ENCODE results near the gene OPHN1.
"Not testable (repeated sequence)": the region's sequence is repeated elsewhere in the genome, so short reads cannot be mapped to it uniquely, and the experiment has no call there.

Gene OPHN1

DNA sequence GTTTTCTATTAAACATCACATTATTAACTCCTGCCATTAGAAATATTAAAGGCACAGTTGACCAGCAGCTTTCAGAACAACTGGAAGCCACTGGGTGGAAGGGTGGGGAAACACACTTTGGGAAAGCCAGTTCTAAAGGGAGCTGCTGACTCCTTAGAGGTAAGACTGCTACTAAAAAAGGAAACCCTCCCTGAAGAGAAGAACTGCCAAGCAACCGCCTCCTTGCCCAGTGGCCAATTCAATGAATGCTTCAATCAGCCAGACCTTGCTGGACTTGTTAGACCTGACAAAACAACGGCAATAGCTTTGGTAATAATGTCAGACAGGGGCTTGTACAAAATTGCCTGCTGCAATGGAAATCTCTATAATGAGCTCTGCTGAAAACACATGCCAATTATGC lies 15.6 kb downstream of the OPHN1 start:
- Histone ChIP-seq H3K27me3 (ENCODE audit: control insufficient read depth, insufficient read depth, low read length) (no peaks in the 10 kb centered on the region), H3K9ac (ENCODE audit: low read length) (no peak overlapping the region), H3K27ac (ENCODE audit: low read depth, low read length) (no peak overlapping the region), H3K4me1 (ENCODE audit: control insufficient read depth, insufficient read depth, low read length) (peaks cover 2% of the 10 kb centered on the region), H3K36me3 (ENCODE audit: control insufficient read depth, insufficient read depth, low read length) (no peaks in the 10 kb centered on the region), H3K4me3 (ENCODE audit: low read length) (no peak overlapping the region)

- Histone ChIP-seq H3K4me1 (ENCODE audit: control insufficient read depth, insufficient read depth, low read length) (peaks cover 2% of the 10 kb centered on the region), H3K4me3 (ENCODE audit: low read length) (no peak overlapping the region), H3K9ac (ENCODE audit: low read length) (no peak overlapping the region), H3K36me3 (ENCODE audit: control insufficient read depth, insufficient read depth, low read length) (no peaks in the 10 kb centered on the region), H3K27ac (ENCODE audit: low read depth, low read length) (no peak overlapping the region), H3K27me3 (ENCODE audit: control insufficient read depth, insufficient read depth, low read length) (no peaks in the 10 kb centered on the region)
Measured at GRCh38 chrX:68416592-68416991, 16.7 kb downstream of the OPHN1 start.

- no peak overlapping the region for H3K4me3 ChIP-seq (ENCODE audit: low read length)
- H3K4me1 ChIP-seq (ENCODE audit: control insufficient read depth, insufficient read depth, low read length), result no peaks in the 10 kb centered on the region
- no peaks in the 10 kb centered on the region for H3K27me3 ChIP-seq (ENCODE audit: control insufficient read depth, insufficient read depth, low read length)
- H3K36me3 ChIP-seq (ENCODE audit: control insufficient read depth, insufficient read depth, low read length), result no peaks in the 10 kb centered on the region
- H3K9ac ChIP-seq (ENCODE audit: low read length), result no peak overlapping the region
- H3K27ac ChIP-seq (ENCODE audit: low read depth, low read length), result no peak overlapping the region
Measured at GRCh38 chrX:68415316-68415715, 18.0 kb downstream of the OPHN1 start.

DNA sequence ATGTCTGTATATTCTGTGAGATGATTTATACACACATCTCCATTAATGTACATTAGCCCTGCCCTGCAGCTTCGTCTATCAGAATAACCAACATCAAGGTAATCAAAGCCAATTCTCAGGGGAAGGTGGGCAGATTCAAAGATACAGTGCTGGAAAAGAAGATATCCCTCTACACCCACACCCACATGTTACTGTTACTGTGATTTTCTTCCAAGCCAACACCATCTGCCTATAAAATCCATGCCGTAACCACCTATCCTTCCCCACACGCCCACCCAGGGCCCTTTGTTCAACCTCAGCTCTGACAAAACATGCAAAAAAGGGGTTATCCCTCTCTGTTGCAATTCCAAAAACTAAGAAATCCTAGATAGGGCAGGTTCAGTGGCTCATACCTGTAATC lies 20.0 kb downstream of the OPHN1 start:
- no peak overlapping the region for H3K4me3 ChIP-seq (ENCODE audit: low read length)
- H3K9ac ChIP-seq (ENCODE audit: low read length), result no peak overlapping the region
- H3K36me3 ChIP-seq (ENCODE audit: control insufficient read depth, insufficient read depth, low read length), result no peaks in the 10 kb centered on the region
- H3K4me1 ChIP-seq (ENCODE audit: control insufficient read depth, insufficient read depth, low read length), result no peaks in the 10 kb centered on the region
- H3K27me3 ChIP-seq (ENCODE audit: control insufficient read depth, insufficient read depth, low read length), result no peaks in the 10 kb centered on the region
- H3K27ac ChIP-seq (ENCODE audit: low read depth, low read length), result no peak overlapping the region

- H3K36me3 ChIP-seq (ENCODE audit: control insufficient read depth, insufficient read depth, low read length), result no peaks in the 10 kb centered on the region
- no peak overlapping the region for H3K9ac ChIP-seq (ENCODE audit: low read length)
- H3K4me1 ChIP-seq (ENCODE audit: control insufficient read depth, insufficient read depth, low read length), result no peaks in the 10 kb centered on the region
- H3K27ac ChIP-seq (ENCODE audit: low read depth, low read length), result no peak overlapping the region
- H3K27me3 ChIP-seq (ENCODE audit: control insufficient read depth, insufficient read depth, low read length), result no peaks in the 10 kb centered on the region
- no peak overlapping the region for H3K4me3 ChIP-seq (ENCODE audit: low read length)
Measured at GRCh38 chrX:68411729-68412128, 21.6 kb downstream of the OPHN1 start.

GRCh38 chrX:68409194-68409593 lies 24.1 kb downstream of the OPHN1 start:
- H3K4me1 ChIP-seq (ENCODE audit: control insufficient read depth, insufficient read depth, low read length), result no peaks in the 10 kb centered on the region
- no peak overlapping the region for H3K27ac ChIP-seq (ENCODE audit: low read depth, low read length)
- no peaks in the 10 kb centered on the region for H3K36me3 ChIP-seq (ENCODE audit: control insufficient read depth, insufficient read depth, low read length)
- H3K9ac ChIP-seq (ENCODE audit: low read length), result no peak overlapping the region
- no peak overlapping the region for H3K4me3 ChIP-seq (ENCODE audit: low read length)
- no peaks in the 10 kb centered on the region for H3K27me3 ChIP-seq (ENCODE audit: control insufficient read depth, insufficient read depth, low read length)

DNA sequence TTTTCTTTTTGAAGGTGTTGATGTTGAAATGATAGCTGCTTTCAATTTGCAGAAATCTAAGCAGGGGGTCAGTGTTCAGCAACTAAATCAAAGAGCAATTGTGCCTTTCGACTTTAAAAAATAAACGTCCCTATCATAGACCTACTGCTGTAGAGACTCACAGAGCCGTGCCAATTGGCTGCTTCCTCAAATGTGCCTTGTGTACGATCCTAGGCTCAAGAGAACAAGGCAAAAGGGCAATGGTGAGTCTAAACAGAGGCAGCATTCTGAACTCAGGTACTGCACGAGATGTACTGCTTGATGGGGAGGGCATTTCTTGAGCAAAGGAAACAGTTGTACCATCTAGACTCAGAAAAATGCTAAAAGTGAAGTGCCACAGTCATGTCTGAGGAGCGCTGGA lies 29.8 kb downstream of the OPHN1 start:
- Histone ChIP-seq H3K4me3 (ENCODE audit: low read length) (no peak overlapping the region), H3K4me1 (ENCODE audit: control insufficient read depth, insufficient read depth, low read length) (no peaks in the 10 kb centered on the region), H3K36me3 (ENCODE audit: control insufficient read depth, insufficient read depth, low read length) (no peaks in the 10 kb centered on the region), H3K9ac (ENCODE audit: low read length) (no peak overlapping the region), H3K27ac (ENCODE audit: low read depth, low read length) (no peak overlapping the region), H3K27me3 (ENCODE audit: control insufficient read depth, insufficient read depth, low read length) (no peaks in the 10 kb centered on the region)

DNA sequence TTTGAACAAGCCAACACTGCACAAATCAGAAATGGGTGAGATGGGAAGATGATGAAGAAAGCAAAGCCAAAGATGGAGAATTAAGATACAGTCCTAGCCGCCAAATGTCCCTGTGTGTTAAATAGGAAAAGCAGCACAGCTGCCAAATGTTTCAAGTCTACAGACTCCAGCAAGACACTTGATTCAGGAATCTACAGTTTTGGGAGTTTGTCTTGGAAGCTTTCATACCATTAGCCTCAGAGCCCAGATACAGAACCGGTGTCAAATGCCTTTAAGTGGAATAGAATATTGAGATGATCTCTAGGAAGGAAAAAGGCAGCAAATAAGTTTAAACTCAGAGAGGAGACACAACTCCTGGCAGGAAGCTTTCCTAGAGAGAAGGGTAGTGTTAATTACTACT lies 30.3 kb downstream of the OPHN1 start:
- Histone ChIP-seq H3K27ac (ENCODE audit: low read depth, low read length) (no peak overlapping the region), H3K4me1 (ENCODE audit: control insufficient read depth, insufficient read depth, low read length) (no peaks in the 10 kb centered on the region), H3K27me3 (ENCODE audit: control insufficient read depth, insufficient read depth, low read length) (no peaks in the 10 kb centered on the region), H3K9ac (ENCODE audit: low read length) (no peak overlapping the region), H3K4me3 (ENCODE audit: low read length) (no peak overlapping the region), H3K36me3 (ENCODE audit: control insufficient read depth, insufficient read depth, low read length) (no peaks in the 10 kb centered on the region)

DNA sequence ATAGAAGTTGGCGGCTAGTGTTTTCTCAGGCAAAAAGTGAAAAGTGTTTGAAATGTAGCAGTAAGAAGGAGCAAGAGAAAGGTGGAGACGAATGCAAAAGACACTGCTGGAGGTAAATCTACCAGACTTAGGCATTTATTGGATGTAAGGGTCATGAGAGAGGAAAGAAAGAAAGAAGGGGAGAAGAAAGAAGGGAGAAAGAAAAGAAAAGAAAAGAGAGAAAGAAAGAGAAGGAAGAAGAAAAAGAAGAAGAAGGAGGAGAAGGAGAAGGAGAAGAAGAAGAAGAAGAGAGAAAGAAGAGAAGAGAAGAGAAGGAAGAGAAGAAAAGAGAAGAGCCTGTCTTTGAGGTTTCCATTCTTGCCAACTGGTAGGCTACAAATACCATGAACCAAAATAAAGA lies 31.2 kb downstream of the OPHN1 start:
- Histone ChIP-seq H3K27ac (ENCODE audit: low read depth, low read length) (no peak overlapping the region), H3K4me1 (ENCODE audit: control insufficient read depth, insufficient read depth, low read length) (no peaks in the 10 kb centered on the region), H3K4me3 (ENCODE audit: low read length) (no peak overlapping the region), H3K36me3 (ENCODE audit: control insufficient read depth, insufficient read depth, low read length) (no peaks in the 10 kb centered on the region), H3K9ac (ENCODE audit: low read length) (no peak overlapping the region), H3K27me3 (ENCODE audit: control insufficient read depth, insufficient read depth, low read length) (no peaks in the 10 kb centered on the region)

DNA sequence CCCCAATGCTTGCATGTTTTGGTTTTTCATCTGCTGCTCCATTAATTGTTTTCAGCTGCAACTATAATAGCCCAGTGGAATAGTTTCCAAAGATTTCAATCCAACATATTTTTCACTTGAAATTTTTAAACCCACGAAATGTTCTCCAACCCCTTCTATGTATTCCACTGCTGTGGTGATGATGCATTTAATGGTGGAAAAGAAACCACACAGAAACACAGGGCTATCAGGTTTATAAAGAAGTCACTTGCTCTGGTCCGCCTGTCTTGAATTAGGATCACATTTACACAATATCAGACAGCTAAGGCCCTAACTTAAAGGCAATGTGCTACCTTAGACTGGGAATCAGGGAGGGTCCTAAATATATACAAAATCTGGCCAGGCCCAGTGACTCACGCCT lies 35.0 kb downstream of the OPHN1 start:
- Histone ChIP-seq H3K9ac (ENCODE audit: low read length) (no peak overlapping the region), H3K27ac (ENCODE audit: low read depth, low read length) (no peak overlapping the region), H3K27me3 (ENCODE audit: control insufficient read depth, insufficient read depth, low read length) (no peaks in the 10 kb centered on the region), H3K4me1 (ENCODE audit: control insufficient read depth, insufficient read depth, low read length) (no peaks in the 10 kb centered on the region), H3K4me3 (ENCODE audit: low read length) (no peak overlapping the region), H3K36me3 (ENCODE audit: control insufficient read depth, insufficient read depth, low read length) (no peaks in the 10 kb centered on the region)

DNA sequence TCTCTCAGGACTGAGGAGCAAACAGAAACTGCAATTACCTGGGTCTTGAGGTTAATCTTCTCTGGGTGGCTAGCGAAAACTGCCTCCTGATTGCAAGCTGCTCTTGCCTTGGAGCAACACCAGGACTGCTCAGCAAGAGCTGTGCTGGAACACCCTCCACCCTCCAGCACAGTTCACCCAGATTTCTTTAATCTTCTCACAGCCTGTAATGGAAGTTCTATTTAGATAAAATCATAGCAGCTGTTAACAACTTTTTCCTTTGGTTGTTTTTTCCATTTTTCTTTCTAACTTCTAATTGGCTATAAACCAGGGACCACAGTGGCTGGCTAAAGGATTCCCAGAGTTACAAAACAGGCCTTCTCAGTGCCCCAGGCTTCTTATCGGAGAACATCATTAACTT lies 36.3 kb downstream of the OPHN1 start:
- Histone ChIP-seq H3K4me1 (ENCODE audit: control insufficient read depth, insufficient read depth, low read length) (no peaks in the 10 kb centered on the region), H3K36me3 (ENCODE audit: control insufficient read depth, insufficient read depth, low read length) (no peaks in the 10 kb centered on the region), H3K27me3 (ENCODE audit: control insufficient read depth, insufficient read depth, low read length) (no peaks in the 10 kb centered on the region), H3K4me3 (ENCODE audit: low read length) (no peak overlapping the region), H3K27ac (ENCODE audit: low read depth, low read length) (no peak overlapping the region), H3K9ac (ENCODE audit: low read length) (no peak overlapping the region)

GRCh38 chrX:68389419-68389960 lies 43.8 kb downstream of the OPHN1 start:
- not testable (repeated sequence) for H3K27ac ChIP-seq (ENCODE audit: low read depth, low read length); H3K36me3 ChIP-seq (ENCODE audit: control insufficient read depth, insufficient read depth, low read length); H3K27me3 ChIP-seq (ENCODE audit: control insufficient read depth, insufficient read depth, low read length); H3K4me1 ChIP-seq (ENCODE audit: control insufficient read depth, insufficient read depth, low read length); H3K4me3 ChIP-seq (ENCODE audit: low read length); H3K9ac ChIP-seq (ENCODE audit: low read length)

- H3K36me3 ChIP-seq (ENCODE audit: control insufficient read depth, insufficient read depth, low read length), result no peaks in the 10 kb centered on the region
- no peak overlapping the region for H3K9ac ChIP-seq (ENCODE audit: low read length)
- no peaks in the 10 kb centered on the region for H3K27me3 ChIP-seq (ENCODE audit: control insufficient read depth, insufficient read depth, low read length)
Measured at GRCh38 chrX:68387776-68388175, 45.5 kb downstream of the OPHN1 start.

More at GRCh38 chrX:68387776-68388175, 45.5 kb downstream of the OPHN1 start:
- H3K4me3 ChIP-seq (ENCODE audit: low read length), result no peak overlapping the region
- H3K4me1 ChIP-seq (ENCODE audit: control insufficient read depth, insufficient read depth, low read length), result no peaks in the 10 kb centered on the region
- H3K27ac ChIP-seq (ENCODE audit: low read depth, low read length), result no peak overlapping the region

Data from rectal smooth muscle tissue (tissue), 1 donor.